Naive thymus-derived CD4-positive, alpha-beta T cell (primary cell): ENCODE results near the gene CD58. TPM values are rescaled to one million over a fixed set of nuclear protein-coding genes. Genes with fewer than 3 reads are reported as not detected.

Source experiments
- ATAC-seq: fragments of 150-1000 bp; cut with Tn5 transposase; 2 replicates; pipeline ENCODE4 v1.10.0; 2021; ENCODE audit warnings: mild to moderate bottlenecking, moderate library complexity
- CTCF ChIA-PET: fragments of 350-600 bp; sonication (Branson Sonifier 250); formaldehyde crosslinking; loops from one replicate; lab custom pipeline; 2021; ENCODE audit warnings: antibody characterized with exemption; lab: Charles Lee
- POLR2A ChIA-PET: fragments of 350-600 bp; sonication (Branson Sonifier 250); formaldehyde crosslinking; loops from one replicate; lab custom pipeline; 2021; ENCODE audit warnings: antibody characterized with exemption, inconsistent platforms; lab: Charles Lee
- DNase-seq, 9 donors: peaks; one replicate each; pipeline versions ENCODE4 v3.0.0 to v3.0.0-alpha.2; 2020 to 2022; ENCODE audit warnings: mixed read lengths in 1 of 9
- H3K27ac ChIP-seq: one replicate; pipeline ENCODE4 v1.7.0; 2013; ENCODE audit warnings: mild to moderate bottlenecking, low read depth, low read length, moderate library complexity
- H3K27me3 ChIP-seq, 2 donors: one replicate each; pipeline ENCODE4 v1.7.0; 2013; ENCODE audit warnings: low read length in 2 of 2, mild to moderate bottlenecking in 2 of 2, moderate library complexity in 2 of 2; ENCODE audit not compliant: control insufficient read depth in 2 of 2, insufficient read depth in 2 of 2
- H3K36me3 ChIP-seq, 3 experiments: 1 replicate in 2 of 3; 2 replicates in 1 of 3; pipeline ENCODE4 v1.7.0; 2013; ENCODE audit warnings: low read length in 3 of 3, mild to moderate bottlenecking in 3 of 3, moderate library complexity in 1 of 3; ENCODE audit not compliant: insufficient read depth in 3 of 3, control insufficient read depth in 2 of 3
- H3K4me1 ChIP-seq, 2 donors: one replicate each; pipeline ENCODE4 v1.7.0; 2013; ENCODE audit warnings: low read length in 2 of 2, mild to moderate bottlenecking in 2 of 2, moderate library complexity in 1 of 2; ENCODE audit not compliant: control insufficient read depth in 2 of 2, insufficient read depth in 2 of 2
- H3K4me3 ChIP-seq: 2 replicates; pipeline ENCODE4 v1.7.0; 2013; ENCODE audit warnings: mild to moderate bottlenecking, low read length
- H3K9me3 ChIP-seq, 3 experiments: 1 replicate in 2 of 3; 2 replicates in 1 of 3; pipeline ENCODE4 v1.7.0; 2013; ENCODE audit warnings: low read length in 3 of 3; ENCODE audit not compliant: control insufficient read depth in 2 of 3
- H3K27ac Mint-ChIP-seq, 9 donors: one replicate each; pipeline ENCODE4 v1.8.0; 2020 to 2022; ENCODE audit warnings: mixed read lengths in 9 of 9, mild to moderate bottlenecking in 8 of 9, moderate library complexity in 5 of 9, inconsistent platforms in 2 of 9
- H3K27me3 Mint-ChIP-seq, 5 donors: one replicate each; pipeline ENCODE4 v1.8.0; 2021 to 2022; ENCODE audit warnings: mixed read lengths in 5 of 5, mild to moderate bottlenecking in 1 of 5
- H3K36me3 Mint-ChIP-seq, 5 donors: one replicate each; pipeline ENCODE4 v1.8.0; 2020 to 2022; ENCODE audit warnings: mixed read lengths in 5 of 5, mild to moderate bottlenecking in 3 of 5, inconsistent platforms in 1 of 5
- H3K4me1 Mint-ChIP-seq, 7 donors: one replicate each; pipeline ENCODE4 v1.8.0; 2020 to 2022; ENCODE audit warnings: mixed read lengths in 7 of 7, mild to moderate bottlenecking in 3 of 7, inconsistent platforms in 1 of 7
- H3K4me3 Mint-ChIP-seq, 10 donors: one replicate each; pipeline ENCODE4 v1.8.0; 2020 to 2022; ENCODE audit warnings: mild to moderate bottlenecking in 10 of 10, mixed read lengths in 10 of 10, moderate library complexity in 6 of 10, inconsistent platforms in 2 of 10
- H3K9me3 Mint-ChIP-seq, 11 donors: one replicate each; pipeline ENCODE4 v1.8.0; 2020 to 2022; ENCODE audit warnings: mixed read lengths in 11 of 11, mild to moderate bottlenecking in 4 of 11, inconsistent platforms in 1 of 11, moderate library complexity in 1 of 11
- intact Hi-C, 2 donors: fragments of 100-400 bp; cut with micrococcal nuclease; formaldehyde crosslinking; loops; one replicate each; pipeline ENCODE4 v1.15.1; 2023
- polyA plus RNA-seq, 2 donors: library from polyadenylated mRNA; unstranded; fragments of 300-500 nt; fragmentation: Illumina TruSeq; gene quantifications; one replicate each; pipeline ENCODE4 v1.2.3, GENCODE V29; 2021
- total RNA-seq, 6 experiments: library from RNA in 5 of 6; stranded (reverse) in 5 of 6; gene quantifications; 1 replicate in 5 of 6; 2 replicates in 1 of 6; pipeline ENCODE4 v1.2.3 and lab custom pipeline; 2021 to 2026

The CD58 gene
- total and polyA plus RNA-seq, 7 experiments from 2014 or later = 1.3 to 35.0 (median 4.0) TPM

GRCh38 chr1:116537898-116538297 is 32.9 kb downstream of the CD58 start:
- DNase-seq = no peak
- H3K4me3 Mint-ChIP-seq = no peak overlapping the region
- peaks cover 3 to 56% (median 7%) of the 10 kb centered on the region in 7 donors for H3K4me1 Mint-ChIP-seq
- intact Hi-C loops = loop anchor here in 1 of 2 donors (1.0 to 5.0 kb wide), 3 partner anchors 21 to 34 kb away; partner anchors contain the start of gene CD58
- Histone ChIP-seq H3K4me3 (no peak overlapping the region), H3K36me3 (peaks cover 0 to 3% (median 0%) of the 10 kb centered on the region in 3 experiments), H3K9me3 (no peaks in the 10 kb centered on the region), H3K27ac (no peak overlapping the region), H3K27me3 (no peaks in the 10 kb centered on the region), H3K4me1 (peaks cover 0 to 12% of the 10 kb centered on the region in 2 donors)
- POLR2A ChIA-PET = no interaction called here
- no peaks in the 10 kb centered on the region for H3K9me3 Mint-ChIP-seq
- peak overlapping the region in 1 of 9 donors; percentile 56 for H3K27ac Mint-ChIP-seq
- peaks cover 11 to 64% (median 28%) of the 10 kb centered on the region in 5 donors for H3K36me3 Mint-ChIP-seq
- H3K27me3 Mint-ChIP-seq = no peaks in the 10 kb centered on the region
- CTCF ChIA-PET = no interaction called here
- no peak for ATAC-seq

DNA sequence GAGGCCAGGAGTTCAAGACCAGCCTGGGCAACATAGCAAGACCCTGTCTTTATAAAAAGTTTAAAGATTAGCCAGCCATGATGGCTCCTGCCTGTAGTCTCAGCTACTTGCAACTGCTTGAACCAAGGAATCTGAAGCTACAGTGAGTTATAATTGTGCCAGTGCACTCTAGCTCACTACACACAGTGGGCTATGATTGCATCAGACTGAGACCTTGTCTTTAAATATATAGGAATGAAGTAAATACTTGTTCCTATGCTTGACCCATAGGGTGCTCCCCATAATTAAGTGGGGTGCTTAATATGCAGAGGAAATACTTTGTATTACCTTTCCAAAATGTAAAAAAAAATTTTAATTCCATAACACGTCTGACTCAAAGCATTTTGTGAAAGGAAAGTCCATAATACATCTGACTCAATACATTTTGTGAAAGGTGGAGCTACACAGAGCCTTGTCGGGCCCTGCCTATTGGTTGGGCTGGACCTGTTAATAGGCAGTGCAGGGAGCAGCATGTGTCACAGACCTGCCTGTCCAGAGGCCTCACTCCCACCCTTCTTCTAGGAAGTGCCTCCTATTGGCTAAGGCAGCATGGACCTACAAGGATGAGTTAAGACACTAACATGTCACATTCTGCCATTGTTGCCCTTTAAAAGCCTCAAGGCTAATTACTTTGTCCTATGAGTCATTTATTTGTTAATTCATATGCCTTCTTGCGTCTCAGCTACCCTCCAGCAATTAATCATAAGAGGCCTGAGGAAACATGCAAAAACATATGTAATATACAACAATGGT is 33.6 kb downstream of the CD58 start:
- peaks cover 0 to 12% of the 10 kb centered on the region in 2 donors for H3K4me1 ChIP-seq
- H3K27me3 ChIP-seq = no peaks in the 10 kb centered on the region
- ChIA-PET CTCF (no interaction called here), POLR2A (no interaction called here)
- H3K4me3 Mint-ChIP-seq = no peak overlapping the region
- no peaks in the 10 kb centered on the region for H3K9me3 ChIP-seq
- DNase-seq = no peak
- no peaks in the 10 kb centered on the region for H3K9me3 Mint-ChIP-seq
- H3K4me3 ChIP-seq = no peak overlapping the region
- peak; percentile 88 for ATAC-seq
- intact Hi-C loops = loop anchor here in 1 of 2 donors (5.0 kb wide), 1 partner anchor 35 kb away; the partner anchor contains the start of gene CD58
- peaks cover 0 to 3% (median 0%) of the 10 kb centered on the region in 3 experiments for H3K36me3 ChIP-seq
- H3K4me1 Mint-ChIP-seq = peaks cover 3 to 51% (median 7%) of the 10 kb centered on the region in 7 donors
- peaks cover 4 to 59% (median 22%) of the 10 kb centered on the region in 5 donors for H3K36me3 Mint-ChIP-seq
- H3K27me3 Mint-ChIP-seq = no peaks in the 10 kb centered on the region
- H3K27ac ChIP-seq = no peak overlapping the region
- no peak overlapping the region for H3K27ac Mint-ChIP-seq

- Histone ChIP-seq H3K4me1 (no peaks in the 10 kb centered on the region), H3K36me3 (peaks cover 0 to 3% (median 0%) of the 10 kb centered on the region in 3 experiments), H3K27me3 (no peaks in the 10 kb centered on the region), H3K27ac (no peak overlapping the region), H3K4me3 (no peak overlapping the region), H3K9me3 (no peaks in the 10 kb centered on the region)
- Mint-ChIP-seq H3K4me1 (peaks cover 0 to 33% (median 0%) of the 10 kb centered on the region in 7 donors), H3K27me3 (no peaks in the 10 kb centered on the region), H3K27ac (no peak overlapping the region), H3K36me3 (peaks cover 3 to 54% (median 16%) of the 10 kb centered on the region in 5 donors), H3K9me3 (no peaks in the 10 kb centered on the region), H3K4me3 (no peak overlapping the region)
- DNase-seq (no peak), ATAC-seq (no peak)
- ChIA-PET CTCF (no interaction called here), POLR2A (no interaction called here)
- intact Hi-C loops = no loop called here
Measured at GRCh38 chr1:116534014-116534739, 36.6 kb downstream of the CD58 start.

DNA sequence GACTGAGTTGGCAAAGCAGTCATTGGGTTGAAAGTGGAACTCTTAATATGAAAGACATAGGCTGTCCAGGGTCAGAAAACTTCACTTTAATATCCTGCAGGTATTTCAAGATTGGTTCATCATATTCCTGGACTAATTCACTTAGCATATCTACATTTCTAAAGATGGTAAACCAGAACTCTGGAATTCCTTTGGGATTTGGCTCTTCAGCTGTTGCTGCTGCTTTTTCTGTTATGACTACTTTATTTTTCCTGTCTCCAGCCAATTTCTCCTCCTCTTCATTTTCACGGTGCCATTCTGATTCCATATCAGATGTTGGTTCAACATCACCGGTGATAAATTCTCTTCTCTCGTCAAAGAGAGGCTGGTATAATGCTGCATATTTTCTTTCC is 37.4 kb downstream of the CD58 start:
- H3K27me3 ChIP-seq = no peaks in the 10 kb centered on the region
- no peak overlapping the region for H3K4me3 Mint-ChIP-seq
- H3K4me3 ChIP-seq = no peak overlapping the region
- H3K27me3 Mint-ChIP-seq = no peaks in the 10 kb centered on the region
- ChIA-PET POLR2A (no interaction called here), CTCF (no interaction called here)
- H3K4me1 Mint-ChIP-seq = peaks cover 0 to 28% (median 0%) of the 10 kb centered on the region in 7 donors
- peaks cover 0 to 4% (median 0%) of the 10 kb centered on the region in 11 donors for H3K9me3 Mint-ChIP-seq
- no peaks in the 10 kb centered on the region for H3K4me1 ChIP-seq
- no peaks in the 10 kb centered on the region for H3K9me3 ChIP-seq
- H3K27ac Mint-ChIP-seq = no peak overlapping the region
- H3K27ac ChIP-seq = no peak overlapping the region
- ATAC-seq (no peak), DNase-seq (no peak)
- no peaks in the 10 kb centered on the region for H3K36me3 ChIP-seq
- peaks cover 3 to 54% (median 19%) of the 10 kb centered on the region in 5 donors for H3K36me3 Mint-ChIP-seq
- intact Hi-C loops = no loop called here

DNA sequence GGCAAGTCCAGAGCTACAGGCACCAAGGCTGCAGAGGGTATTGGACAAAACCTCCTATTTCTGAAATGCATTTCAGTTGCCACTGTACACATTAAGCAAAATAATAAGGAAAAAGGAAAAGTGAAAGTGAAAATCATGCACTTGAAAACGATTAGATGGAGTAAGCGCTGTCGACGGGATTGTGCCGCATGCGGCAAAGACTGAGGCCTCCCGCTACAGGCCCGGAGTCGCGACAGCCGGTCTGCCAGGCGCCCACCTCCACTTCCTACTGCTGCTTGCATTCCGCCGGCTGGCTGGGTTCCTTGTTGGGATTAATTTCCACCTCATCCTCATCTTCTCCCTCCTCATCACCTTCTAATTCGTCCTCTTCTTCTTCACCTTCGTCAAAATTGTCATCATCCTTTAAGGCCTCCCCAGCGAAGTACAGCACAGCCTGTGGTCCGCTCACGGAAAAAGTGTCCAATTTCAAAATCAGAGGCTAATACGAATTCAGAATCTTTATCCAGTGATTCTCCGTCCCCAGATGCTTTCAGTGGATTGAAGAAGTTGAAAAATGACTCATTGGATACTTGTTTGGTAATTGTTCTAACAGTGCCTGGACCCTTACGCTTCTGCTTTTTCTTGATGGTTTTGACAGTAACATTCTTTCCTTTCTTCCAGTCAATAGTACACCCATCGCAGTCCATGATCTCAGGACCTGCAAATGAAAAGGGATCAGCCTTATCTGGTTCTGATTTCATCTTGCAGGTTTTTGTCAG is 38.0 kb downstream of the CD58 start:
- Histone ChIP-seq H3K9me3 (no peaks in the 10 kb centered on the region), H3K27ac (no peak overlapping the region), H3K4me3 (no peak overlapping the region), H3K27me3 (no peaks in the 10 kb centered on the region), H3K4me1 (no peaks in the 10 kb centered on the region), H3K36me3 (no peaks in the 10 kb centered on the region)
- H3K36me3 Mint-ChIP-seq = peaks cover 3 to 58% (median 22%) of the 10 kb centered on the region in 5 donors
- no peak overlapping the region for H3K4me3 Mint-ChIP-seq
- peaks cover 0 to 22% (median 0%) of the 10 kb centered on the region in 7 donors for H3K4me1 Mint-ChIP-seq
- ATAC-seq (no peak), DNase-seq (no peak)
- H3K9me3 Mint-ChIP-seq = peaks cover 0 to 6% (median 0%) of the 10 kb centered on the region in 11 donors
- POLR2A ChIA-PET = interaction anchor here (0.8 kb wide), 1 partner anchor 1885 kb away, joined by 3 read pairs; no protein-coding TSS in a partner anchor
- H3K27ac Mint-ChIP-seq = peak overlapping the region in 1 of 9 donors; percentile 16
- CTCF ChIA-PET = no interaction called here
- intact Hi-C loops = no loop called here
- H3K27me3 Mint-ChIP-seq = no peaks in the 10 kb centered on the region

GRCh38 chr1:116531917-116532316 is 38.9 kb downstream of the CD58 start:
- Mint-ChIP-seq H3K27ac (no peak overlapping the region), H3K9me3 (peaks cover 0 to 12% (median 0%) of the 10 kb centered on the region in 11 donors), H3K36me3 (peaks cover 3 to 67% (median 23%) of the 10 kb centered on the region in 5 donors), H3K4me3 (no peak overlapping the region), H3K27me3 (no peaks in the 10 kb centered on the region), H3K4me1 (peaks cover 0 to 21% (median 0%) of the 10 kb centered on the region in 7 donors)
- no peaks in the 10 kb centered on the region for H3K4me1 ChIP-seq
- POLR2A ChIA-PET = interaction anchor here (0.8 kb wide), 1 partner anchor 1886 kb away, joined by 3 read pairs; no protein-coding TSS in a partner anchor
- no peaks in the 10 kb centered on the region for H3K36me3 ChIP-seq
- H3K27me3 ChIP-seq = no peaks in the 10 kb centered on the region
- H3K9me3 ChIP-seq = no peaks in the 10 kb centered on the region
- no peak overlapping the region for H3K4me3 ChIP-seq
- DNase-seq = no peak
- ATAC-seq = no peak
- intact Hi-C loops = no loop called here
- CTCF ChIA-PET = no interaction called here
- H3K27ac ChIP-seq = no peak overlapping the region
